GM12875 (cell line): Measurements from ENCODE around the gene FOXP1.

Experiments
- H3K4me3 ChIP-seq: one replicate; pipeline ENCODE4 v1.5.1; 2011; ENCODE audit warnings: low read depth, low read length, control low read depth
- CTCF ChIP-seq: IDR thresholded peaks from 2 replicates; pipeline ENCODE4 v1.5.1; 2011; ENCODE audit warnings: low read depth, mild to moderate bottlenecking, control low read depth, inconsistent platforms, low read length, moderate library complexity, borderline replicate concordance; ENCODE audit not compliant: insufficient read depth

Gene FOXP1

DNA sequence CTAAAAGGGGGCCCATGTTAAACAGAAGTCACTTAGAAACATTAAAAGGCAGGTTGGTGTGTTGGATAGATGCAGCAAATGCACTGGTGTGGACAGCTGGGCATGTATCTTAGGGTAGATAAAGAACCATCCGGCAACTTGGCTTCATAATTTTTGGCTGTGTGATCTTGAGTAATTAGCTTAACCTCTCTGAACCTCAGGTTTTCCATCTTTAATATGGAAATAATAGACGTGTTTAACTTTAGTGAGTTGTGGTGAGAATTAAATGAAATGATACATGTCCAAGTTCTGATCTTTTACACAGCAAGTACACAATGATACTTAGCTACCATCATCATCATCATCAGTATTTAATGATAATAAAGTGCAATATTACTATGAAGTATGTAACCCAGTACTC is 330.4 kb downstream of the FOXP1 start:
- TF ChIP-seq CTCF: no peak
- H3K4me3 ChIP-seq: no peak overlapping the region

GRCh38 chr3:71252466-71252865 is 331.1 kb downstream of the FOXP1 start:
- TF ChIP-seq CTCF: no peak
- H3K4me3 ChIP-seq: no peak overlapping the region

DNA sequence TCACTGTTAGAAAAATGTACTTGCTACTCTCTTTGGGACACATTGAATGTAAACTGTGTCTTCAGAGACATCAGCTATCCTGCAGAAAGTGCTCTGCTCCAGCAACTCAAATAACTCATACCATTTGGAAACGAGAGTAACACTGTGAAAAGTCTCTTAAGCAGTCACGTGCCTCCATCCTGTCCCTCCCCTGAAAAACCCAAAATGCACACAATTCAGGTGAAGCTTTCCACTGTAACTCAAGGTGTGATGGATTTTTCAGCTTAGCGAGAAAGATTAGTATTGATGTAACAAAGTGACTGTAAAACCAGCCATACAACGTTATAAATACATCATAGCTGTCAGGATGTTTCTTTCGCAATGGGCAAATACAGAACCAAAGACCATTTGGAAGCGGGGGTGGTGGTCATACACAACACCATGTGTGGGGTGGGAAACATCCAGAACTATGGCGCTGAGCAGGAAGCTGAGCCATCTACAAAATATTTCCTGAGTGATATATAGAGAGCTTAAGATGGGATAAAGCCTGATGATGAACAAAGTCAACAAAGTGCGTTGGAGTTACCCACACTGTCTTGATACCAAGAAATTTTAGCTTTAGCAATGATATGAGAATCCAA is 332.3 kb downstream of the FOXP1 start:
- no peak for TF ChIP-seq CTCF
- H3K4me3 ChIP-seq: no peak overlapping the region

DNA sequence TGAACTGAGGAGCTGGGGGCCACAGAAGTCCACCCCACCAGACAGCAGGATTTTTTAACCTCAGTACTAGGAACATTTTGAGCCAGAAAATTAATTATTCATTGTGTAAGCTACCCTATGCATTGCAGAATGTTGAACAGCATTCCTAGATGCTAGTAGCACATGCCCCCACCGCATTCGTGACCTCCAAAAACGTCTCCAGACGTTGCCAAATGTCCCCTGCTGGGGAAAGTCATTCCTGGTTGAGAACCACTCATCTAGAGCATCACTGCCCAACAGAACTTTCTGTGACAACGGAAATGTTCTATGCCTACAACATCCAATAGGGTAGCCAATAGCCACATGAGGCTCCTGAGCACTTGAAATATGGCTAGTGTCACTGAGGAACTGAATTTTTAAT is 333.5 kb downstream of the FOXP1 start:
- TF ChIP-seq CTCF: no peak
- no peak overlapping the region for H3K4me3 ChIP-seq

DNA sequence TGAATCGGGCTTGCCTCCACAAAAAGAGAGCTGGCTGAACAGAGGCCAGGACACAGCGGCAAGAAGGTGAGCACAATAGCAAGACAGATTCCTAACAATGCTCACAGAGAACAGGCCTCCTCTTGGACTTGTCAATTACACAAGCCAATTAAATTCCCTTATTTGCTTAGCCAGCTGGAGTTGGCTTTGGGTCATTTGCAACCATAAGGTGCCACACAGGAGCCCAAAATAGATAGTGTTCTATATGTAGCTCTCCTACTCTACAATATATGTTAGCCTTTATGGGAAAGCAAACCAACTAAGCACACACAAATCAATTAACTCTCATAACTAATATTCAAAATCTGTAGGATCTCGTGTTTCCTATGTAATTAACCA is 335.6 kb downstream of the FOXP1 start:
- TF ChIP-seq CTCF: no peak
- H3K4me3 ChIP-seq: no peak overlapping the region

GRCh38 chr3:71247221-71247957 is 336.1 kb downstream of the FOXP1 start:
- H3K4me3 ChIP-seq: no peak overlapping the region
- no peak for TF ChIP-seq CTCF
